ENCODE data around the gene SLC34A1.

SLC34A1 gene

GRCh38 chr5:177425196-177425800, 41.1 kb downstream of the SLC34A1 start:
- H2AFZ ChIP-seq (ENCODE audit: low read depth, low read length, severe bottlenecking), result peak overlapping the region; percentile 66
- peaks cover 22% of the 10 kb centered on the region for H3K79me2 ChIP-seq (ENCODE audit: insufficient read depth, low read length)

GRCh38 chr5:177425801-177426565, 41.7 kb downstream of the SLC34A1 start:
- Histone ChIP-seq H3K9ac (ENCODE audit: low read length) (peak overlapping the region; percentile 59), H2AFZ (ENCODE audit: low read depth, low read length, severe bottlenecking) (peak overlapping the region; percentile 66), H3K27ac (ENCODE audit: low read depth, low read length) (peak overlapping the region; percentile 65), H4K20me1 (ENCODE audit: low read depth, low read length) (no peaks in the 10 kb centered on the region; the same call in 1 of the 2 replicates), H3K4me3 (ENCODE audit: insufficient read depth, low read length, poor library complexity, severe bottlenecking) (peak overlapping the region; percentile 66), H3K4me2 (ENCODE audit: low read depth, low read length, poor library complexity, severe bottlenecking) (peak overlapping the region; percentile 64), H3K79me2 (ENCODE audit: insufficient read depth, low read length) (peaks cover 22% of the 10 kb centered on the region), H3K9me2 (replicated peaks; ENCODE audit: insufficient read depth, low read length) (no peaks in the 10 kb centered on the region), H3K27me3 (ENCODE audit: low read length) (no peaks in the 10 kb centered on the region), H3F3A (ENCODE audit: insufficient read depth) (peaks cover 37% of the 10 kb centered on the region), H3K36me3 (ENCODE audit: low read length) (no peaks in the 10 kb centered on the region), H3K9me3 (ENCODE audit: insufficient read depth, low read length) (no peaks in the 10 kb centered on the region)
- TF ChIP-seq, protein P1, sequence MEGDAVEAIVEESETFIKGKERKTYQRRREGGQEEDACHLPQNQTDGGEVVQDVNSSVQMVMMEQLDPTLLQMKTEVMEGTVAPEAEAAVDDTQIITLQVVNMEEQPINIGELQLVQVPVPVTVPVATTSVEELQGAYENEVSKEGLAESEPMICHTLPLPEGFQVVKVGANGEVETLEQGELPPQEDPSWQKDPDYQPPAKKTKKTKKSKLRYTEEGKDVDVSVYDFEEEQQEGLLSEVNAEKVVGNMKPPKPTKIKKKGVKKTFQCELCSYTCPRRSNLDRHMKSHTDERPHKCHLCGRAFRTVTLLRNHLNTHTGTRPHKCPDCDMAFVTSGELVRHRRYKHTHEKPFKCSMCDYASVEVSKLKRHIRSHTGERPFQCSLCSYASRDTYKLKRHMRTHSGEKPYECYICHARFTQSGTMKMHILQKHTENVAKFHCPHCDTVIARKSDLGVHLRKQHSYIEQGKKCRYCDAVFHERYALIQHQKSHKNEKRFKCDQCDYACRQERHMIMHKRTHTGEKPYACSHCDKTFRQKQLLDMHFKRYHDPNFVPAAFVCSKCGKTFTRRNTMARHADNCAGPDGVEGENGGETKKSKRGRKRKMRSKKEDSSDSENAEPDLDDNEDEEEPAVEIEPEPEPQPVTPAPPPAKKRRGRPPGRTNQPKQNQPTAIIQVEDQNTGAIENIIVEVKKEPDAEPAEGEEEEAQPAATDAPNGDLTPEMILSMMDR (IDR thresholded peaks at IDR 0.05; ENCODE audit: insufficient read depth, low read length, poor library complexity, severe bottlenecking), result no peak
- TF ChIP-seq EZH2phosphoT487 (conservative IDR thresholded peaks at IDR 0.05; ENCODE audit: low read length), result no peak

More at GRCh38 chr5:177425196-177425800, 41.1 kb downstream of the SLC34A1 start:
- peaks cover 30% of the 10 kb centered on the region for H3F3A ChIP-seq (ENCODE audit: insufficient read depth)
- no peaks in the 10 kb centered on the region for H3K36me3 ChIP-seq (ENCODE audit: low read length)
- no peaks in the 10 kb centered on the region; the same call in 1 of the 2 replicates for H4K20me1 ChIP-seq (ENCODE audit: low read depth, low read length)
- no peak for TF ChIP-seq EZH2phosphoT487 (conservative IDR thresholded peaks at IDR 0.05; ENCODE audit: low read length)
- TF ChIP-seq, protein P1 (IDR thresholded peaks at IDR 0.05; ENCODE audit: insufficient read depth, low read length, poor library complexity, severe bottlenecking), result no peak
- no peaks in the 10 kb centered on the region for H3K27me3 ChIP-seq (ENCODE audit: low read length)
- no peaks in the 10 kb centered on the region for H3K9me3 ChIP-seq (ENCODE audit: insufficient read depth, low read length)
- H3K27ac ChIP-seq (ENCODE audit: low read depth, low read length), result peak overlapping the region; percentile 65
- H3K4me3 ChIP-seq (ENCODE audit: insufficient read depth, low read length, poor library complexity, severe bottlenecking), result peak overlapping the region; percentile 66
- peak overlapping the region; percentile 59 for H3K9ac ChIP-seq (ENCODE audit: low read length)
- H3K9me2 ChIP-seq (replicated peaks; ENCODE audit: insufficient read depth, low read length), result no peaks in the 10 kb centered on the region
- H3K4me2 ChIP-seq (ENCODE audit: low read depth, low read length, poor library complexity, severe bottlenecking), result peak overlapping the region; percentile 64

- no peaks in the 10 kb centered on the region for H3K9me2 ChIP-seq (replicated peaks; ENCODE audit: insufficient read depth, low read length)
- no peaks in the 10 kb centered on the region for H3K9me3 ChIP-seq (ENCODE audit: insufficient read depth, low read length)
- H3K27ac ChIP-seq (ENCODE audit: low read depth, low read length), result peak within 1 kb of the TSS; percentile 95
- H3K9ac ChIP-seq (ENCODE audit: low read length), result peak within 1 kb of the TSS; percentile 68
- TF ChIP-seq, protein P1 (IDR thresholded peaks at IDR 0.05; ENCODE audit: insufficient read depth, low read length, poor library complexity, severe bottlenecking), result no peak
- no peak for TF ChIP-seq EZH2phosphoT487 (conservative IDR thresholded peaks at IDR 0.05; ENCODE audit: low read length)
- H4K20me1 ChIP-seq (ENCODE audit: low read depth, low read length), result no peaks in the 10 kb centered on the region; the same call in 1 of the 2 replicates
- no peaks in the 10 kb centered on the region for H3K27me3 ChIP-seq (ENCODE audit: low read length)
- no peaks in the 10 kb centered on the region for H3K36me3 ChIP-seq (ENCODE audit: low read length)
- H3F3A ChIP-seq (ENCODE audit: insufficient read depth), result peaks cover 44% of the 10 kb centered on the region
- peak within 1 kb of the TSS; percentile 66 for H3K4me3 ChIP-seq (ENCODE audit: insufficient read depth, low read length, poor library complexity, severe bottlenecking)
- peak within 1 kb of the TSS; percentile 71 for H3K4me2 ChIP-seq (ENCODE audit: low read depth, low read length, poor library complexity, severe bottlenecking)
- H3K79me2 ChIP-seq (ENCODE audit: insufficient read depth, low read length), result peaks cover 22% of the 10 kb centered on the region
- H2AFZ ChIP-seq (ENCODE audit: low read depth, low read length, severe bottlenecking), result peak within 1 kb of the TSS; percentile 66
Measured at GRCh38 chr5:177426566-177427210, 42.5 kb downstream of the SLC34A1 start, which contains the start of gene GRK6. GRK6 (plus strand) TSS chr5:177426676; CDS start chr5:177426846, 170 bp downstream.

Data from SU-DHL-6 (cell line).